GM21381 (cell line): ENCODE measurements around the gene LY86.

ENCODE experiments used
- ATAC-seq: cut with Tn5 transposase; IDR thresholded peaks from one replicate; pipeline ENCODE4 v1.9.1; 2021; ENCODE audit warnings: mild to moderate bottlenecking, moderate library complexity; ENCODE audit not compliant: unreplicated experiment

The LY86 gene

GRCh38 chr6:6569811-6570164 is 18.7 kb upstream of the LY86 start:
- ATAC-seq, result no peak

DNA sequence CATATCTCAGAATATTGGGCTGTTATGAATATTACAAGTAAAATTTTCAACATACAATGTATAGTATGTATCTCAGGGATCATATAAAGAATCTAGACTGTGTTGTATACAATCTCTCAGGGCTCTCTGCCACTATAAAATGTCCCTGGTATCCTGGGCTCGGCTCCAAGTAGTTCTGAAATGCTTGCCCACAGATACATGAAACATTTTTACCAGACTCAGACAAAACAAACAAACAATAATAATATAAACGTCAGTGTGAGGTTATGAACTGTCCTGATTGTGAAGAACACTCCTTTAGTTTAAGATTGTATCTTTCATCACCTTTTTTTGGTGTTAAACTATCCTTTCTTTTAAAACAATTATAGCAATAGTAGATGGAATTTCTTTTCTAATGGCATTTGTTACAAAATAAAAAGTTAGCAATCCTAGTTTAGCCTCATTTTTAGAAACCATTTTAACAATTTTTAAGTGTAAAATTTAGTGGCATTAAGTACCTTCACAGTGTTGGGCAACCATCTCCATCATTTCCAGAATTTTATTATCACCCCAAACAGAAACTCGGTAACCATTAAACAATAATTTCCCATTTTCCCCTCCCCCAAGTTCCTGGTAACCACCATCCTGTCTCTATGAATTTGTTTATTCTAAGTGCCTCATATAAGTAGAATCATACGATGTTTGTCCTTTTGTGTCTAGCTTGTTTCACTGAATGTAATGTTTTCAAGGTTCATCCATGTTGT is 17.4 kb upstream of the LY86 start:
- no peak for ATAC-seq

GRCh38 chr6:6575143-6575542 is 13.4 kb upstream of the LY86 start:
- ATAC-seq, result no peak

- ATAC-seq, result no peak
Measured at GRCh38 chr6:6577735-6578134, 10.8 kb upstream of the LY86 start.

GRCh38 chr6:6579281-6579680 is 9.2 kb upstream of the LY86 start:
- ATAC-seq, result no peak

DNA sequence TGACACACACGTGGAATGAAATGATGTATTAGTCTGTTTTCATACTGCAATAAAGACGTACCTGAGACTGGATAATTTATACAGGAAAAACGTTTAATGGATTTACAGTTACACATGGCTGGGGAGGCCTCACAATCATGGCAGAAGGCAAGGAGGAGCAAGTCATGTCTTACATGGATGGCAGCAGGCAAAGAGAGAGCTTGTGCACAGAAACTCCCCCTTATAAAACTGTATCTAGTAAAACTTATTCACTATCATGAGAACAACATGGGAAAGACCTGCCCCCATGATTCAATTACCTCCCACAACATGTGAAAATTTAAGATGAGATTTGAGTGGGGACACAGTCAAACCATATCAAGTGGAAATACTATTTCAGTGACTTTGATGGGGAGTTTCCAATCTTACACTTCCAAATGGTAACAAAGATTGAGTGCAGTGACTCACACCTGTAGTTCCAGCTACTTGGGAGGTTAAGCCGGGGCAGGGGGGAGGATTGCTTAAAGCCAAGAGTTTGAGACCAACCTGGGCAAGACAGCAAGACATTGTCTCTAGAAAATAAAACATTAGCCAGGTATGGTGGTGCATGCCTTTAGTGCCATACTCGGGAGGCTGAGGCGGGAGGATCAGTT is 8.2 kb upstream of the LY86 start:
- ATAC-seq, result no peak

DNA sequence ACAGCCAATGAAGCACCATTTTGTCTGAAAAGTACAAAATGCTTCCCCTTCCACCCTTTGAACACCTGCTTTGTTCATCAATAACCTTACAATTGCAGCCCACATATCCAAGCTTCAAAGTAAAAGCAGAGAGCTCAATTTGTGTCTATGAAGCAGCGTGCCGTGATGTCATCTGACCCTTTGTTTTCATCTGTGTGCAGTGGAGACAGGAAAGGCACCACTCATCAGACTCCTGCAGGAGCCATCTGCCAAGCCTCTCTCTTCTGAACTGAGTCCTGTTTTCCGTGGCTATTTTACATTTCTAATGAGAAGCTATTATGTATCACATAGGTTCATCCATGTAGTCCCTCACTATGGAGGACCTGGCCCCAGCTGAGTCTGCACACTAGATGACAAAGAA is 7.5 kb upstream of the LY86 start:
- ATAC-seq, result no peak

DNA sequence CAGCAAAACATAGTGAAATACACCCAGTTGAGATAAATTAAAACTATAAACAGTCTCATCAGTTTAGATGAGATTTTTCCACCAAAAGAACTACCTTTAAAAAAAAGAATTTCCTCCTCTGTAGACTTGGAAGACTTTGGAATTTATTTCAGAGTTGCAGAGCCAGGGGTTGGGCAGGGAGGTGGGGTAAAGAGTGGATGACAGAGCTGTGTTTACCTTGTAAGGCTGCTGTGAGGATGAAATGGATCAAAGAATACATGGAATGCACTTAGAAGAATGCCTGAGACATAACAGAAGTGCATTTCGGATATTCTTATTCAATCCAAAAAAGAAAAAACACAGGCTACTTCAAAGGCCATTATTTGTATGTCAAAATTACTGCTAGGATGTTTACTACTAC is 6.4 kb upstream of the LY86 start:
- no peak for ATAC-seq

DNA sequence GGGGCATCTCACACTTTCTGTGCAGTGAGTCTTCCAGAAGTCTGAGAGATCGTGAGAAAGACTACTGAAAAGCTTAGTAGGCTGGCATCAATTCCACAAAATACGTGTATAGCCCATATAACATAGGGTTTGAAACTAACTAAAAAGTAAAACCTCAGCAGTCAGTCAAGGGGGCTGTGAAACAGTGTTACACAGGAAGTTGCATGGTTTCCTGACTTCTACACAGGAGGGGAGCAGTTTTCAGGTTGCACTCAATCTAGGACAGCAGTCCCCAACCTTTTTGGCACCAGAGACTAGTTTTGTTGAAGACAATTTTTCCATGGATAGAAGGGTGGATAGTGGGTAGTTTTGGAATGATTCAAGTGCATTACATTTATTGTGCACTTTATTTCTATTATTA is 4.7 kb upstream of the LY86 start:
- ATAC-seq, result no peak

DNA sequence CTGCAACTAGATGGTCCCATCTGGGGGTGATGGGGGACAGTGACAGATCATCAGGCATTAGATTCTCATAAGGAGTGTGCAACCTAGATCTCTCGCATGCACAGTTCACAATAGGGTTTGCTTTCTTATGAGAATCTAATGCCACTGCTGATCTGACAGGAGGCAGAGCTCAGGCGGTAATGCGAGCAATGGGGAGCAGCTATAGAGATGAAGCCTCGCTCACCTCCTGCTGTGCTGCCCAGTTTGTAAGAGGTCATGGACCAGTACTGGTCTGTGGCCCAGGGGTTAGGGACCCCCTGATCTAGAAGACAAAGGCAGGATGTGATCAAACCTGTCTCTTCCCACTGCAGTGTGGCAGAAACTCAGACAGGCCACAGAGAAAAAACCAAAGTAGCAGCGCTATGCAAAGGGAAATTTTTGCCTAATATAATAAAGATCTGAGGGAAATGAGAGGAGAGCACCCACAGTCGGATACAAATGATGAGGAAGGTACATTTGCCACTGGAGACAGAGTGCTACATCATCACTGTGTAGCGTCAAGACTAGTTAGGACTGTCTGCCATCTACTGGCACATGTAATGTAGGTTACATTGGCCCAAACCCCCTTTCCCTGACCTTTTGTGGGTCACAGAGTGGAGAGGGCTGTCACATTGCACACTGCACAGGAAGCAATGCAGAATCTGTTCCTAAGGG is 4.1 kb upstream of the LY86 start:
- no peak for ATAC-seq

DNA sequence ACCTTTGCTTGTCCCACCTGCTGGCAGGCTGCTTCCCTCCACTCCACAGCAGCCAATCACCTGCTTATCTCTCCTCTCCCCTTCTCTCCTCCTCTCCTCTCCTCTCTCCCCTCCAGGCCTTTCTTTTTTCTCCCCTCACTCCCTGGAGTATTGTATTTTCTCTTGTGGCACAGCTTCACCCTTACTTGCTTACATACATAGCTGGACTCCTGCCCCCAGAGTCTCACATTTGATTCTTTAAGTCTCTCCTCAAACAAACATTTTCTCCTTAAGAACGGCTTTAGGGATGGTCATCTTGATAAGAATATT is 3.6 kb upstream of the LY86 start:
- ATAC-seq, result no peak

GRCh38 chr6:6586167-6586566 is 2.4 kb upstream of the LY86 start:
- no peak for ATAC-seq

- ATAC-seq, result peak; percentile 43
Measured at GRCh38 chr6:6586671-6587526, 1.6 kb upstream of the LY86 start.

DNA sequence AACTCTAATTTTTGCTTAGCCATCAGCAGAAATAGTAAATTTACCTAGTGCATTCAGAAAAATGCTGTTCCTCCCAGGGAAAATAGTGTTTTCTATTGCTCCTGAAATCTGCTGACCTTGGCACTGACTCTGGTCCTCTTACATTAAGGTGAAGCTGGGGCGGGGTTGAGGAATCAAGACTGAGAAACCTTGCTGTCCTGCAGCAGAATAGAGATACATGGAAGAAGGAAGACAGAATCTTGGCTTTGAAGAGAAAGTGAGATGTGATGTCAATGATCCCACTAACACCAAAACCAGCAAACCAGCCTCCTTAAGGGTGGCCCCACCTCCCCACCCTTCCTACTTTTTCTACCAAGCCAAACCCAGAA is 840 bp upstream of the LY86 start:
- no peak for ATAC-seq

DNA sequence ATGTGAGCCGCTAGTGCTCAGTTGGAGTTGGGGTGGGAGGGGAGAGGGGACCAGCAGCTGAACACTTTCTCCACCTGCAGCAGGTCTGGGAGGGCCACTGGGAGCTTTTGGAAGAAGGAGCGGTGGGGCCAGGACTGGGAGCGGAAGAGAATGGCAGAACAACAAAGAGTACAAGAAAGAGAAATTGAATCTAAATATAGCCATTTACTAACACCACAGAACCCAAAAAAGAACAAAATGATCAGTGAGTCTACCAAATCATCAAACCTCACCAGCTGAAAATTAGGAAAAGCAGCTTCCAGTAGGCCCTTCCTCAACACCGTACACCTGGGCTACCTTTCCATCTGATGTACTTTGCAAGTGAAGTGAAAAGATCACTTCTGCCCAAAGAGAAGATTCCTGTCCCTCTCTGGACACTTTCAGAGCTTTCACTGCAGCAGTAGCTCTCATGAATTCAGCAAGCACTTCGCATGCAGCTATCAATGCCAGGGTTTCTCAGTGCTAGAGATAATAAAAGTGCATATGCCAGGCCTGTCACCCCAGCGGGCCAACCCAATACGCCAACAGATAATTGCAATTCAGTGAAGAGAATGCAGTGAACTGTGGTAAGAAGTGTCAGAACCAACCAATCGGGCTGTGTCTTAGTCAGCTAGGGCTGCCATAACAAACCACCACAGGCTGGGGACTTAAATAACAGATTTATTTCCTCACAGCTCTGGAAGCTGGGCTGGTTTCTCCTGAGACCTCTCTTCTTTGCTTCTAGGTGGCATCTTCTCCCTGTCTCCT is 597 bp downstream of the LY86 start:
- no peak for ATAC-seq

DNA sequence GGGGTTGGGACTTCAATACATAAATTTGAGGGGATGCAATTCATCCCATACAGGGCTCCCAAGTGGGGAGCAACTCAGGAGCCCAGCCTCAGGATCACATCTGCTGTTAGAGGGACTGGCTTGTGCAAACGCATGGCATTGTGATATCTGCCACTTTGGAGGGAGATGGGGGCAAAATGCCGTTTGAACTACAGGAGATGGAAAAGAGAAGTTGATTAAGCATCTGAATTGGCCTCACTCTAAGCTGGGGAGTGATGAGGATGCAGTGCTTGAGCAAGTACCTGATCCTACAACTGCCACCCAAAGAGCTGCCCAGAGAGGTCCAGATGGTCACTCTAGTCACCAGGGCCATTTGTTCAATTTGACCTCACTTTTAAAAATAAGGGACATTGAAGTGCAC is 2.0 kb downstream of the LY86 start:
- ATAC-seq, result no peak

- no peak for ATAC-seq
Measured at GRCh38 chr6:6591778-6592465, 3.4 kb downstream of the LY86 start.

DNA sequence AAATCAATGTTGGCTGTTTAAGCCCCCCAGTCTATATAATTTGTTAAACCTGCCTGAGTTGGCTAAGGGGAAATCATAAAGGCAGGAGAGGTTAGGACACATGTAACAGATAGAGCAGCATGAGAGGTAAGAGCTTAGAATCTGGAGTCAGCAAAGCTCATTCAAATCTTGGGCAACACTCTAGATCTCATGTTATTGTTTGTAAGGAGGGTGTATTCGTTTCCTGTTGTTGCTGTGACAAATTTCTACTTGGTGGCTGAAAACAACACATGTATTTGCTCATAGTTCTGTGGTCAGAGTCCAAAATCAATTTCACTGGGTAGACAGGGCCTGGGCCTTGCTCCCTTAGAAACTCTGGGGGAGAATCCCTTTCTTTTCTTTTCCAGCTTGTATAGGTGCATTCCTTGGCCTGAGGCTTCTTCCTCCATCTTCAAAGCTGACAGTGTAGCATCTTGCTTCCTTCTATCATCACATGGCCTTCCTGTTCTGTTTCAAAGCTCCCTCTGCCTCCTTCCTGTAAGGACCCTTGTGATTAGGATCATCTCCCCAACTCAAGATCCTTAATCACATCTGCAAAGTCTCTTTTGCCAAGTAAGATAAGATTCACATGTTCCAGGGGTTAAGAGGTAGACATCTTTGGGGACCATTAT is 4.4 kb downstream of the LY86 start:
- no peak for ATAC-seq

DNA sequence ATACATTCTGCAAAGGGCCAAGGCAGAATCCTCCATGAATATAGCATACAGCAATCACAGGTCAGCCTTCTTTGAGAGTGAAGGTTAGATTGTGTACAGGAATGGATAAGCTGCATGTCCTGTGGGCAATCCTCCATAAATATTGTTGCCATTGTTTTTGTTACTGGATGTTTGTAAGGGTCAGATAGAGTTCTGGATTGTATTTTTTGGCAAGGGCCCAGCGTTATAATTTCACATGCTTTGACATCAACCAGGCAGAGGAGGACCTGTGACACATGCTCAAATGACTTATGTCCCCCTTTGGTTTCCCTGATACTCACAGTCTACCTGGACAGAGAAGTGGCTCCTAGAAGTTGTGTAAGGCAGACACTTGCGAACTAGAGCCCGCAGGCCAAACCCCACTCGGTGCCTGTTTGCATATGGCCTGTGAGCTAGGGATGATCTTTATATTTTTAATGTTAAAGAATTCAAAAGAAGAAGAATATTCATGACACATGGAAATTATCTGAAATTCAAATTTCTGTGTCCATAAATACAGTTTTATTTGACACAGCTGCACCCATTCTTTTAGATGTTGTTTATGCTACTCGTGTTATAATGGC is 5.4 kb downstream of the LY86 start:
- ATAC-seq, result no peak
